ENCODE results near the gene VWF. TPM values are rescaled to one million over a fixed set of nuclear protein-coding genes. Genes with fewer than 3 reads are reported as not detected.

The VWF gene
- total RNA-seq, 4 donors from 2014 or later = 94.3 to 261 (median 162) TPM

GRCh38 chr12:5900076-5900475 is 224.4 kb downstream of the VWF start:
- WGBS, 2 donors (ENCODE audit: low coverage in 1 of 2) = 54% methylated on average over 4 of the region's 4 CpGs; no CpG with 5 or more reads in 1 of the 2 donors
- Histone ChIP-seq H3K36me3 (no peaks in the 10 kb centered on the region), H3K4me3 (no peak overlapping the region), H3K9me3 (no peaks in the 10 kb centered on the region), H3K27me3 (peaks cover 35% of the 10 kb centered on the region), H3K4me1 (no peaks in the 10 kb centered on the region), H3K27ac (no peak overlapping the region)
- ATAC-seq = no peak
- no peak for TF ChIP-seq POLR2A (IDR thresholded peaks at IDR 0.05)
- TF ChIP-seq POLR2AphosphoS5 (IDR thresholded peaks at IDR 0.05) = no peak
- no peak for TF ChIP-seq CTCF (IDR thresholded peaks at IDR 0.05)
- TF ChIP-seq EP300 (IDR thresholded peaks at IDR 0.05) = no peak

GRCh38 chr12:5899675-5900074 is 224.8 kb downstream of the VWF start:
- 55 to 74% methylated on average over 1 to 3 of the region's 3 CpGs for WGBS, 2 donors (ENCODE audit: low coverage in 1 of 2)
- no peak for TF ChIP-seq CTCF (IDR thresholded peaks at IDR 0.05)
- no peak for TF ChIP-seq POLR2AphosphoS5 (IDR thresholded peaks at IDR 0.05)
- TF ChIP-seq EP300 (IDR thresholded peaks at IDR 0.05) = no peak
- Histone ChIP-seq H3K27me3 (peaks cover 34% of the 10 kb centered on the region), H3K36me3 (no peaks in the 10 kb centered on the region), H3K9me3 (no peaks in the 10 kb centered on the region), H3K27ac (no peak overlapping the region), H3K4me1 (no peaks in the 10 kb centered on the region), H3K4me3 (no peak overlapping the region)
- ATAC-seq = no peak

- Histone ChIP-seq H3K27me3 (peaks cover 30% of the 10 kb centered on the region), H3K4me3 (no peak overlapping the region), H3K27ac (no peak overlapping the region), H3K4me1 (no peaks in the 10 kb centered on the region), H3K36me3 (no peaks in the 10 kb centered on the region), H3K9me3 (peaks cover 0 to 1% (median 0%) of the 10 kb centered on the region in 3 donors)
- ATAC-seq = no peak
- 29 to 86% methylated on average over 1 to 3 of the region's 3 CpGs for WGBS, 2 donors (ENCODE audit: low coverage in 1 of 2)
- TF ChIP-seq CTCF (IDR thresholded peaks at IDR 0.05) = no peak
- no peak for TF ChIP-seq EP300 (IDR thresholded peaks at IDR 0.05)
- TF ChIP-seq POLR2A (IDR thresholded peaks at IDR 0.05) = no peak
- TF ChIP-seq POLR2AphosphoS5 (IDR thresholded peaks at IDR 0.05) = no peak
Measured at GRCh38 chr12:5898874-5899273, 225.6 kb downstream of the VWF start.

Small RNA genes within 50 kb of the gene (small RNA-seq; reads per million reads assigned to genes)
- gene RN7SL69P = 0 reads per million in 4 donors

Other genes with a start within 250 kb of the VWF start
- gene ANO2, start 179.4 kb downstream of the VWF start, total RNA-seq = 10 to 100 TPM in 1 of 4 donors, 1 to 10 TPM in 3; 3.1 to 10.9 (median 6.7) TPM
- 100 to 1,000 TPM; 379 to 558 (median 468) TPM for gene CD9, start 75.7 kb upstream of the VWF start, total RNA-seq
- 10 to 100 TPM in 1 of 4 donors, 1 to 10 TPM in 1, under 1 TPM in 2; 0.35 to 44.5 (median 1.3) TPM for gene PLEKHG6, start 186.0 kb upstream of the VWF start, total RNA-seq
- gene TNFRSF1A, start 217.4 kb upstream of the VWF start, total RNA-seq = 100 to 1,000 TPM; 150 to 356 (median 227) TPM

All from gastroesophageal sphincter (tissue), 4 donors.